ENCODE results near the gene SLC16A6.
"Not testable (repeated sequence)": the region's sequence is repeated elsewhere in the genome, so short reads cannot be mapped to it uniquely, and the experiment has no call there.

SLC16A6 gene

GRCh38 chr17:68246271-68247028 lies 44.5 kb downstream of the SLC16A6 start:
- DNase-seq, result no peak

GRCh38 chr17:68239632-68240366 lies 51.1 kb downstream of the SLC16A6 start:
- DNase-seq, result no peak

- no peak for DNase-seq
Observed at GRCh38 chr17:68238871-68239253, 52.1 kb downstream of the SLC16A6 start.

GRCh38 chr17:68238164-68238870 lies 52.6 kb downstream of the SLC16A6 start:
- DNase-seq, result no peak

- not testable (repeated sequence) for DNase-seq
Observed at GRCh38 chr17:68237369-68238163, 53.4 kb downstream of the SLC16A6 start.

GRCh38 chr17:68235336-68235791 lies 55.6 kb downstream of the SLC16A6 start:
- DNase-seq, result not testable (repeated sequence)

- DNase-seq, result not testable (repeated sequence)
Observed at GRCh38 chr17:68234726-68235335, 56.1 kb downstream of the SLC16A6 start.

- not testable (repeated sequence) for DNase-seq
Observed at GRCh38 chr17:68232741-68233140, 58.2 kb downstream of the SLC16A6 start.

- DNase-seq, result no peak
Observed at GRCh38 chr17:68231541-68231940, 59.4 kb downstream of the SLC16A6 start.

GRCh38 chr17:68231131-68231530 lies 59.8 kb downstream of the SLC16A6 start:
- not testable (repeated sequence) for DNase-seq

- no peak for DNase-seq
Observed at GRCh38 chr17:68229619-68230018, 61.3 kb downstream of the SLC16A6 start.

- DNase-seq, result no peak
Observed at GRCh38 chr17:68228817-68229570, 61.9 kb downstream of the SLC16A6 start.

GRCh38 chr17:68228039-68228680 lies 62.8 kb downstream of the SLC16A6 start:
- DNase-seq, result not testable (repeated sequence)

GRCh38 chr17:68225055-68225454 lies 65.9 kb downstream of the SLC16A6 start:
- not testable (repeated sequence) for DNase-seq

- no peak for DNase-seq
Observed at GRCh38 chr17:68222606-68223005, 68.3 kb downstream of the SLC16A6 start.

- DNase-seq, result no peak
Observed at GRCh38 chr17:68221786-68222185, 69.1 kb downstream of the SLC16A6 start.

GRCh38 chr17:68220786-68221185 lies 70.1 kb downstream of the SLC16A6 start:
- not testable (repeated sequence) for DNase-seq

- DNase-seq, result not testable (repeated sequence)
Observed at GRCh38 chr17:68220186-68220585, 70.7 kb downstream of the SLC16A6 start.

- DNase-seq, result not testable (repeated sequence)
Observed at GRCh38 chr17:68219429-68219828, 71.5 kb downstream of the SLC16A6 start.
